ENCODE measurements around the gene RUNDC3A.

DNA sequence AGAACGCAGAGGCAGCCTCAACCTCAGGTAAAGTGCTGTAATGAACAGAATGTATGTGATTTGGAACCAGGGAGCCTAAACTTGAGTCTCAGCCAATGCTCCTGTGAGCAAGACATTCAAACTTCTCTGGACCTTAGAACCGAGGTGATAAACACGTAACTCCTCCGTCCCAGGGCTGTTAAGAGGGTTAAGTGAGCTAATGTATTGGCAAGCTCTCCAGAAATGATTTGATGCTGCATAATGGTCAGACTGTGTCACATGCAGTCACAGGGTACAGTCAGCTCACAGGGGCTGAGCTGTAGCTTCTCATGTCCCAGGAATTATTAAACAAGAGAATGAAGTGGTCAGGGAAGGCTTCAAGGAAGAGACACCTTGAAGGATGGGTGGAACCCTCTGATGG, 30.4 kb upstream of the RUNDC3A start:
- no peak for TF ChIP-seq POLR2A (IDR thresholded peaks at IDR 0.05)
- TF ChIP-seq, protein P1, sequence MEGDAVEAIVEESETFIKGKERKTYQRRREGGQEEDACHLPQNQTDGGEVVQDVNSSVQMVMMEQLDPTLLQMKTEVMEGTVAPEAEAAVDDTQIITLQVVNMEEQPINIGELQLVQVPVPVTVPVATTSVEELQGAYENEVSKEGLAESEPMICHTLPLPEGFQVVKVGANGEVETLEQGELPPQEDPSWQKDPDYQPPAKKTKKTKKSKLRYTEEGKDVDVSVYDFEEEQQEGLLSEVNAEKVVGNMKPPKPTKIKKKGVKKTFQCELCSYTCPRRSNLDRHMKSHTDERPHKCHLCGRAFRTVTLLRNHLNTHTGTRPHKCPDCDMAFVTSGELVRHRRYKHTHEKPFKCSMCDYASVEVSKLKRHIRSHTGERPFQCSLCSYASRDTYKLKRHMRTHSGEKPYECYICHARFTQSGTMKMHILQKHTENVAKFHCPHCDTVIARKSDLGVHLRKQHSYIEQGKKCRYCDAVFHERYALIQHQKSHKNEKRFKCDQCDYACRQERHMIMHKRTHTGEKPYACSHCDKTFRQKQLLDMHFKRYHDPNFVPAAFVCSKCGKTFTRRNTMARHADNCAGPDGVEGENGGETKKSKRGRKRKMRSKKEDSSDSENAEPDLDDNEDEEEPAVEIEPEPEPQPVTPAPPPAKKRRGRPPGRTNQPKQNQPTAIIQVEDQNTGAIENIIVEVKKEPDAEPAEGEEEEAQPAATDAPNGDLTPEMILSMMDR (IDR thresholded peaks at IDR 0.05): no peak
